Uterus (tissue), 2 donors: Measurements from ENCODE around the gene ARGFX.

Source experiments
- POLR2A ChIP-seq, 2 donors: fragments of 450-650 bp; IDR thresholded peaks; one replicate each; pipeline ENCODE4 v1.6.1; 2016; ENCODE audit warnings: antibody characterized with exemption in 2 of 2, mild to moderate bottlenecking in 1 of 2, moderate library complexity in 1 of 2
- TF ChIP-seq, protein P1 (sequence below), 4 experiments: fragments of 200-600 bp in 2 of 4; fragments of 450-650 bp in 2 of 4; sonication (generic) in 2 of 4; IDR thresholded peaks; one replicate each; pipeline ENCODE4 v1.5.1; 2016 to 2019; ENCODE audit warnings: antibody characterized with exemption in 4 of 4, mild to moderate bottlenecking in 2 of 4, moderate library complexity in 1 of 4

DNA sequence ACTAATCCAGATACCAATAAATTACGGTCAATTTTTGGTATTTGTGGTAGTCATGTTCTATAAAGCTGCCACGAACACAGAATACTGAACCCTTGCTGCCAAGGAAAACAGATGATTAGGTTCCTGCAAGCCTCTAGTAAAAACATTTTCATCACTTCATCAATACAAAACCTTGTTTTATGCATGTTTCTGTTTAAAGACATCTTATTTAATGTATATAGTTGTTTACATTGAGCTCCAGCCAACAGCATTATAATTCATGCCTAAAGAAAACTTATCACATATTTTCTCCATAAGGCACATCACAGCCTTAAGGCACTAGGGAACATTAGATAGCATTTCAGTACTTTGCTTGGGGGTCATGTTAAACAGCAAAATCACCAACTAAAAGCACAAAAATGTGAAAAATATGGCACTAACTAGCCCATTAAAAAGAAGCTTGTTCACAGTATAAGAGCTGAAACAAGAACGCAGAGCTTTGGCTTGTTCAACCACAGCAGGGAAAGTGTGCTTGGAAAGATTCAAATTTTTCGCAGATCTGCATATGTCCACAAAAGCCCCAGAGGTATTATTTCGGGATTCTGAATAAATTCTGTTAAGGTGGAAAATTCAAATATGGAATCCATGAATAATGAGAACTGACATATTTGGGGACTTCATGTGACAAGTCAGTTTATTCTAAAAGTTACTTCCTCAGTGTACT lies 49.6 kb upstream of the ARGFX start:
- TF ChIP-seq POLR2A (IDR thresholded peaks at IDR 0.05) = no peak
- TF ChIP-seq, protein P1, sequence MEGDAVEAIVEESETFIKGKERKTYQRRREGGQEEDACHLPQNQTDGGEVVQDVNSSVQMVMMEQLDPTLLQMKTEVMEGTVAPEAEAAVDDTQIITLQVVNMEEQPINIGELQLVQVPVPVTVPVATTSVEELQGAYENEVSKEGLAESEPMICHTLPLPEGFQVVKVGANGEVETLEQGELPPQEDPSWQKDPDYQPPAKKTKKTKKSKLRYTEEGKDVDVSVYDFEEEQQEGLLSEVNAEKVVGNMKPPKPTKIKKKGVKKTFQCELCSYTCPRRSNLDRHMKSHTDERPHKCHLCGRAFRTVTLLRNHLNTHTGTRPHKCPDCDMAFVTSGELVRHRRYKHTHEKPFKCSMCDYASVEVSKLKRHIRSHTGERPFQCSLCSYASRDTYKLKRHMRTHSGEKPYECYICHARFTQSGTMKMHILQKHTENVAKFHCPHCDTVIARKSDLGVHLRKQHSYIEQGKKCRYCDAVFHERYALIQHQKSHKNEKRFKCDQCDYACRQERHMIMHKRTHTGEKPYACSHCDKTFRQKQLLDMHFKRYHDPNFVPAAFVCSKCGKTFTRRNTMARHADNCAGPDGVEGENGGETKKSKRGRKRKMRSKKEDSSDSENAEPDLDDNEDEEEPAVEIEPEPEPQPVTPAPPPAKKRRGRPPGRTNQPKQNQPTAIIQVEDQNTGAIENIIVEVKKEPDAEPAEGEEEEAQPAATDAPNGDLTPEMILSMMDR (IDR thresholded peaks at IDR 0.05) = no peak
